CD4-positive, alpha-beta memory T cell (primary cell): ENCODE data around the gene NR3C1. TPM values are rescaled to one million over a fixed set of nuclear protein-coding genes. Genes with fewer than 3 reads are reported as not detected.
"Not testable (repeated sequence)": the region's sequence is repeated elsewhere in the genome, so short reads cannot be mapped to it uniquely, and the experiment has no call there.

Source experiments
- CTCF ChIA-PET: fragments of 350-600 bp; sonication (Branson Sonifier 250); formaldehyde crosslinking; loops from one replicate; lab custom pipeline; 2021; ENCODE audit warnings: inconsistent platforms; ENCODE audit not compliant: partially characterized antibody; lab: Charles Lee
- POLR2A ChIA-PET: fragments of 350-600 bp; sonication (Branson Sonifier 250); formaldehyde crosslinking; loops from one replicate; lab custom pipeline; 2021; ENCODE audit not compliant: partially characterized antibody; lab: Charles Lee
- DNase-seq, 5 donors: peaks; one replicate each; pipeline versions ENCODE4 v3.0.0 to v3.0.0-alpha.2; 2020 to 2022; ENCODE audit warnings: mixed read lengths in 1 of 5
- H3K27ac ChIP-seq: one replicate; pipeline ENCODE4 v1.7.0; 2013; ENCODE audit warnings: low read depth, low read length
- H3K27me3 ChIP-seq: 2 replicates; pipeline ENCODE4 v1.7.0; 2013; ENCODE audit warnings: mild to moderate bottlenecking, low read length, moderate library complexity; ENCODE audit not compliant: insufficient read depth
- H3K36me3 ChIP-seq: 2 replicates; pipeline ENCODE4 v1.7.0; 2013; ENCODE audit warnings: mild to moderate bottlenecking, low read length, moderate library complexity; ENCODE audit not compliant: insufficient read depth
- H3K4me1 ChIP-seq: 2 replicates; pipeline ENCODE4 v1.7.0; 2013; ENCODE audit warnings: mild to moderate bottlenecking, low read length, moderate library complexity; ENCODE audit not compliant: insufficient read depth
- H3K4me3 ChIP-seq, 2 donors: one replicate each; pipeline ENCODE4 v1.7.0; 2013; ENCODE audit warnings: low read length in 2 of 2, mild to moderate bottlenecking in 1 of 2
- H3K9me3 ChIP-seq, 2 donors: one replicate each; pipeline ENCODE4 v1.7.0; 2013; ENCODE audit warnings: low read length in 2 of 2, control low read depth in 1 of 2; ENCODE audit not compliant: control insufficient read depth in 1 of 2
- H3K27ac Mint-ChIP-seq, 7 donors: one replicate each; pipeline ENCODE4 v1.8.0; 2020 to 2021; ENCODE audit warnings: mixed read lengths in 7 of 7, mild to moderate bottlenecking in 6 of 7, inconsistent platforms in 3 of 7, moderate library complexity in 3 of 7
- H3K27me3 Mint-ChIP-seq, 2 donors: one replicate each; pipeline ENCODE4 v1.8.0; 2020 to 2021; ENCODE audit warnings: mixed read lengths in 2 of 2
- H3K36me3 Mint-ChIP-seq, 2 donors: one replicate each; pipeline ENCODE4 v1.8.0; 2020 to 2021; ENCODE audit warnings: mixed read lengths in 2 of 2, inconsistent platforms in 1 of 2, mild to moderate bottlenecking in 1 of 2
- H3K4me1 Mint-ChIP-seq, 4 donors: one replicate each; pipeline ENCODE4 v1.8.0; 2020 to 2021; ENCODE audit warnings: mixed read lengths in 4 of 4, mild to moderate bottlenecking in 1 of 4
- H3K4me3 Mint-ChIP-seq, 8 donors: one replicate each; pipeline ENCODE4 v1.8.0; 2020 to 2021; ENCODE audit warnings: mixed read lengths in 8 of 8, mild to moderate bottlenecking in 7 of 8, moderate library complexity in 6 of 8, inconsistent platforms in 3 of 8
- H3K9me3 Mint-ChIP-seq, 8 donors: one replicate each; pipeline ENCODE4 v1.8.0; 2020 to 2021; ENCODE audit warnings: mixed read lengths in 8 of 8, mild to moderate bottlenecking in 5 of 8, inconsistent platforms in 3 of 8, moderate library complexity in 1 of 8
- intact Hi-C: fragments of 100-400 bp; cut with micrococcal nuclease; formaldehyde crosslinking; loops from one replicate; pipeline ENCODE4 v1.15.1; 2023
- polyA plus RNA-seq, 2 donors: library from polyadenylated mRNA; unstranded; fragments of 300-500 nt; fragmentation: Illumina TruSeq; gene quantifications; one replicate each; pipeline ENCODE4 v1.2.3, GENCODE V29; 2021
- total RNA-seq, 2 experiments: library from RNA; stranded (reverse); gene quantifications; one replicate each; pipeline ENCODE4 v1.2.3, GENCODE V29; 2021

Gene NR3C1
- total and polyA plus RNA-seq, 4 experiments from 2014 or later: 92.0 to 164 (median 143) TPM

DNA sequence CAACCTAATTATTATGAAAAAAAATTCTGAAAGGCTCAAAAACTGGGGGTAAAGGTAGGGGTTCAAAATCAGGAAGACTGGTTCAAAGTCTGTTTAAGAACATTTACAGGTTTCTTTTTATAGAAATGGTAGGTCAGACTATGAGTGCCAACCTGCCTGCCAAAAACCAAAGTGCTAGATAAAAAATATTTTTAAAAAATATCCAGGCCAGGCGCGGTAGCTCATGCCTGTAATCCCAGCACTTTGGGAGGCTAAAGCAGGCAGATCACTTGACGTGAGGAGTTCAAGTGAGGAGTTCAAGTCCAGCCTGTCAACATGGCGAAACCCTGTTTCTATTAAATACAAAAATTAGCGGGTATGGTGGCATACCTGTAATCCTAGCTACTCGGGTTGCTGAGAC is 67.0 kb downstream of the NR3C1 start:
- Mint-ChIP-seq H3K27me3 (no peaks in the 10 kb centered on the region), H3K4me1 (peaks cover 28 to 59% (median 46%) of the 10 kb centered on the region in 4 donors), H3K36me3 (peaks cover 26 to 28% of the 10 kb centered on the region in 2 donors), H3K9me3 (no peaks in the 10 kb centered on the region), H3K27ac (no peak overlapping the region), H3K4me3 (no peak overlapping the region)
- CTCF ChIA-PET: no interaction called here
- Histone ChIP-seq H3K27ac (no peak overlapping the region), H3K4me3 (no peak overlapping the region), H3K9me3 (no peaks in the 10 kb centered on the region), H3K36me3 (no peaks in the 10 kb centered on the region), H3K27me3 (no peaks in the 10 kb centered on the region), H3K4me1 (peaks cover 21% of the 10 kb centered on the region)
- POLR2A ChIA-PET: no interaction called here
- intact Hi-C loops: loop anchor here (5.0 kb wide), 1 partner anchor 41 kb away; no protein-coding TSS in a partner anchor
- DNase-seq: no peak

DNA sequence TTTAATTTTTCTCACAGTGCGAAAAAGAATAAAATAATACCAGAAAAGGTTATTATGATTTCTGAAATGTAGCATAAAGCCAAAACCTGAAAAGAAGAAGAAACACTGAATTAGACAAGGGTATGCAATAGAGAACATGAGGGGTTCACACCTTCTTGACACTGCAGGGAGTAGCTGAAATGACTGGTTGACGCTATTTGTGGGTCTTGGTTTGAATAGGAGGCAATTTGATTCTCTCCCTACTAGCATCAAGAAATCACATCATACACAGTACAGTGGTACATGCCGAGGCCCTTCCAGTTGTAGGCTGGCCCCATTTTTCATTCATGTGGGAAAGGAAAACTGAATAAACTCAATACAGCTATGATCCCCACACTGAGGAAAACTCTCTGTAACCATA is 68.6 kb downstream of the NR3C1 start:
- POLR2A ChIA-PET: no interaction called here
- Histone ChIP-seq H3K4me1 (peaks cover 30% of the 10 kb centered on the region), H3K9me3 (no peaks in the 10 kb centered on the region), H3K36me3 (no peaks in the 10 kb centered on the region), H3K4me3 (no peak overlapping the region), H3K27ac (no peak overlapping the region), H3K27me3 (no peaks in the 10 kb centered on the region)
- Mint-ChIP-seq H3K27me3 (no peaks in the 10 kb centered on the region), H3K4me3 (no peak overlapping the region), H3K9me3 (peaks cover 0 to 2% (median 0%) of the 10 kb centered on the region in 8 donors), H3K27ac (no peak overlapping the region), H3K4me1 (peaks cover 26 to 56% (median 43%) of the 10 kb centered on the region in 4 donors), H3K36me3 (peaks cover 29 to 31% of the 10 kb centered on the region in 2 donors)
- no peak for DNase-seq
- intact Hi-C loops: loop anchor here (5.0 kb wide), 1 partner anchor 42 kb away; no protein-coding TSS in a partner anchor
- CTCF ChIA-PET: no interaction called here

DNA sequence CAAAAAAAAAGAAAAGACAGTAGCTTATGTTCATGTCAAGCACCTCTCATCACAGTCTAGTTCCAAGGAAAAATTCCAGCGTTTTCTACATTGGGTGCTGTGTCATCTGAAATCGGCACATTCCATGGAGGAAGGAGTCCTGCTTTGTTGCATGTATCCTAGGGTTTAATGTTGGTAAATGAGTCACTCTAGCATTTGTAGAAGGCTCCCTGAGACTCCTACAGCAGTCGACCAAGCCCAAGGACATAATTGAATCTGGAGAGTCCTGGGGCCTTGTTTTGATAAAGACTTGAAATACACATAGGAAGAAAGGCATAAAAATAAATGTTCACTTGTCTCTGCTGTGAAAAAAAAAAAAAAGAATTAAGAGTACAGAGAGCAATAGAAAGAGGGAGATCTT is 69.1 kb downstream of the NR3C1 start:
- DNase-seq, H3K27me3 ChIP-seq, H3K4me3 Mint-ChIP-seq, POLR2A ChIA-PET, H3K4me3 ChIP-seq, intact Hi-C loops, H3K9me3 ChIP-seq, H3K36me3 ChIP-seq, H3K27ac Mint-ChIP-seq, H3K9me3 Mint-ChIP-seq, CTCF ChIA-PET, H3K27me3 Mint-ChIP-seq, H3K27ac ChIP-seq: not testable (repeated sequence)
- Mint-ChIP-seq H3K36me3 (peaks cover 24 to 31% of the 10 kb centered on the region in 2 donors), H3K4me1 (peaks cover 23 to 51% (median 39%) of the 10 kb centered on the region in 4 donors)
- H3K4me1 ChIP-seq: peaks cover 28% of the 10 kb centered on the region

DNA sequence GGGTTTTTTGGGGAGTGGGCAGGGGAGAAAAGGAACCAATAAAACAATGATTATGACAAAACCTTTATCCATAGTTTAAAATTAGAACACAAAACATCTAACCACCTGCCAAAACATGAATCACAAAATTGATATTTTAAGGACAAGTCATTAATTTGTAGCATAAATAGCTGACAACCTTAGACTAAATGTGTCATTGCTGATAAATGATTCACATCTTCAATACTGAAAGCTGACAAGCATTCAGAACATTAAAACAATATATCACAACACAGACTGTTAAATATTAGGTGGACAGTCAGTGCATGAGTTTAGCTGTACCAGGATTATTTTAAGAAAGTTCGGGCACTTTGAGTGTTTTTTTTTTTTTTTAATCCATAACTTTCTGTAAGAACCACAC is 71.5 kb downstream of the NR3C1 start:
- H3K27me3 ChIP-seq: no peaks in the 10 kb centered on the region
- H3K4me1 ChIP-seq: peaks cover 31% of the 10 kb centered on the region
- DNase-seq: no peak
- intact Hi-C loops: no loop called here
- no peak overlapping the region for H3K27ac Mint-ChIP-seq
- peaks cover 0 to 3% (median 0%) of the 10 kb centered on the region in 8 donors for H3K9me3 Mint-ChIP-seq
- H3K4me3 ChIP-seq: no peak overlapping the region
- H3K27me3 Mint-ChIP-seq: no peaks in the 10 kb centered on the region
- H3K9me3 ChIP-seq: no peaks in the 10 kb centered on the region
- ChIA-PET CTCF (interaction anchor here (0.5 to 0.9 kb wide), 2 partner anchors 24 to 50 kb away, joined by 3 to 4 read pairs; no protein-coding TSS in a partner anchor), POLR2A (no interaction called here)
- peaks cover 36 to 44% of the 10 kb centered on the region in 2 donors for H3K36me3 Mint-ChIP-seq
- H3K4me1 Mint-ChIP-seq: peaks cover 39 to 69% (median 51%) of the 10 kb centered on the region in 4 donors
- H3K4me3 Mint-ChIP-seq: peak overlapping the region in 1 of 8 donors; percentile 8
- no peak overlapping the region for H3K27ac ChIP-seq
- H3K36me3 ChIP-seq: no peaks in the 10 kb centered on the region

DNA sequence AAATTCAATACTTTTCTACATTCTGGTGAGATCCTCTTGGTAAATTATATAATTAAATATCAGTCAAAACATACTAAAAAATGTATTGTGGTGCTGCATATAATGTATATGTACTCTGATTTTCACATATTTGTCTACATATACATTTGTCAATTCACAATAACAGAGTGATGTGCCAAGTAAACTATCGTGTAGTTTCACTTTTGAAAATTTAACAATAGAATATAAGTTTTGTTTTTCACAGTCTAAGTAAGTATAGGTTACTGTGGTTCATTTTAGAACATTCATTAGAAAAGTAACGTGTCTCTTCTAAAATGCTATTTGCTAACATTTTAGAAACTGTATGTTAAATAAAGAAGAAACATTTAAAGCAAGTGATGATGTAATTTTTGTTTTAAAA is 73.6 kb downstream of the NR3C1 start:
- intact Hi-C loops: no loop called here
- H3K27ac ChIP-seq: no peak overlapping the region
- peaks cover 27% of the 10 kb centered on the region for H3K4me1 ChIP-seq
- no peaks in the 10 kb centered on the region for H3K36me3 ChIP-seq
- H3K9me3 ChIP-seq: no peaks in the 10 kb centered on the region
- Mint-ChIP-seq H3K27ac (no peak overlapping the region), H3K9me3 (peaks cover 0 to 4% (median 0%) of the 10 kb centered on the region in 8 donors), H3K27me3 (no peaks in the 10 kb centered on the region), H3K4me1 (peaks cover 32 to 65% (median 44%) of the 10 kb centered on the region in 4 donors), H3K36me3 (peaks cover 32 to 42% of the 10 kb centered on the region in 2 donors), H3K4me3 (no peak overlapping the region)
- H3K27me3 ChIP-seq: no peaks in the 10 kb centered on the region
- ChIA-PET CTCF (no interaction called here), POLR2A (no interaction called here)
- no peak overlapping the region for H3K4me3 ChIP-seq
- DNase-seq: no peak

DNA sequence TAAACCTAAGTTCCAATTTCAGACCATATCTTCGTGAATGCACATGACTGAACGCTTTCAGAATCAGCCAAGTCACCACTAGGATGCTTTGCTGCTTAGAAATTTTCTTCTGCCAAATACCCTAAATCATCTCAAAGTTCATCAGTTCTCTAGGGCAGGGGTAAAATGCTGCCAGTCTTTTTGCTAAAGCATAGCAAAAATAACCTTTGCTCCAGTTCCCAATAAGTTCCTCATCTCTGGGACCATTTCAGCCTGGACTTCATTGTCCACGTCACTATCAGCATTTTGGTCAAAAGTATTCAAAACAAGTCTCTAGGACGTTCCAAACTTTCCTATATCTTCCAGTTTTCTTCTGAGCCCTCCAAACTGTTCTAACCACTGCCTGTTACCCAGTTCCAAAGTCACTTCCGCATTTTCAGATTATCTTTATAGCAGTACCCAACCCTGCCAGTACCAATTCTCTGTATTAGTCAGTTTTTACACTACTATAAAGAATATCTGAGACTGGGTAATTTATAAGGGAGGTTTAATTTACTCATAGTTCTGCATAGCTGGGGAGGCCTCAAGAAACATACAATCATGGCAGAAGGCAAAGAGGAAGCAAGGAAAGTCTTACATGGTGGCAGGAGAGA is 74.8 kb downstream of the NR3C1 start:
- Mint-ChIP-seq H3K27me3 (no peaks in the 10 kb centered on the region), H3K9me3 (peaks cover 0 to 4% (median 0%) of the 10 kb centered on the region in 8 donors), H3K36me3 (peaks cover 32 to 39% of the 10 kb centered on the region in 2 donors), H3K4me3 (no peak overlapping the region), H3K27ac (peak overlapping the region in 1 of 7 donors; percentile 12), H3K4me1 (peaks cover 39 to 65% (median 50%) of the 10 kb centered on the region in 4 donors)
- POLR2A ChIA-PET: no interaction called here
- H3K4me1 ChIP-seq: peaks cover 28% of the 10 kb centered on the region
- no peaks in the 10 kb centered on the region for H3K9me3 ChIP-seq
- CTCF ChIA-PET: no interaction called here
- no peaks in the 10 kb centered on the region for H3K36me3 ChIP-seq
- H3K4me3 ChIP-seq: no peak overlapping the region
- H3K27ac ChIP-seq: no peak overlapping the region
- intact Hi-C loops: no loop called here
- DNase-seq: no peak
- H3K27me3 ChIP-seq: no peaks in the 10 kb centered on the region

DNA sequence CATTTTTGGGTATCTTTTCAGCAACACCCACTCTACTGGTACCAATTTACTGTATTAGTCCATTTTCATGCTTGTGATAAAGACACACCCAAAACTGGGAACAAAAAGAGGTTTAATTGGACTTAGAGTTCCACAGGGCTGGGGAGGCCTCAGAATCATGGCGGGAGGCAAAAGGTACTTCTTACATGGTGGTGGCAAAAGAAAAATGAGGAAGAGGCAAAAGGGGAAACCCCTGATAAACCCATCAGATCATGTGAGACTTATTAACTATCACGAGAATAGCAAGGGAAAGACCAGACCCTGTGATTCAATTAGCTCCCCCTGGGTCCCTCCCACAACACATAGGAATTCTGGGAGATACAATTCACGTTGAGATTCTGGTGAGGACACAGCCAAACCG is 78.4 kb downstream of the NR3C1 start:
- Mint-ChIP-seq H3K36me3 (peaks cover 15 to 34% of the 10 kb centered on the region in 2 donors), H3K4me1 (peaks cover 54 to 78% (median 68%) of the 10 kb centered on the region in 4 donors), H3K27ac (peak overlapping the region in 1 of 7 donors; percentile 7), H3K4me3 (peak overlapping the region in 1 of 8 donors; percentile 21)
- H3K27me3 Mint-ChIP-seq, H3K27ac ChIP-seq, H3K9me3 Mint-ChIP-seq, H3K36me3 ChIP-seq, DNase-seq, CTCF ChIA-PET, H3K4me3 ChIP-seq, H3K27me3 ChIP-seq, intact Hi-C loops, H3K9me3 ChIP-seq, POLR2A ChIA-PET: not testable (repeated sequence)
- H3K4me1 ChIP-seq: peaks cover 44% of the 10 kb centered on the region
